K562 (cell line): ENCODE results near the gene P2RY4. TPM values are rescaled to one million over a fixed set of nuclear protein-coding genes. Genes with fewer than 3 reads are reported as not detected.

ENCODE experiments used
- TAF9B ChIP-seq: fragments of 450-650 bp; IDR thresholded peaks from 2 replicates; pipeline ENCODE4 v1.6.1; 2018; ENCODE audit warnings: mild to moderate bottlenecking; ENCODE audit not compliant: partially characterized antibody
- polyA plus RNA-seq, 8 experiments: library from polyadenylated mRNA; depleted of rRNA in 4 of 8; stranded (reverse) in 5 of 8; unstranded in 3 of 8; fragments of >200 nt; fragmentation: Nextera tagmentation in 2 of 8; fragmentation: Illumina TruSeq in 1 of 8; extraction: Ambion mirVana in 2 of 8; extraction: Trizol in 1 of 8; gene quantifications; 2 replicates each; pipeline versions ENCODE4 v1.2.1 to v1.2.3, GENCODE V29; 2011 to 2014; ENCODE audit warnings: inconsistent platforms in 1 of 8, missing spikeins in 1 of 8
- total RNA-seq, 7 experiments: library from RNA; depleted of rRNA in 6 of 7; stranded (reverse); fragments of >200 nt in 6 of 7; fragmentation: Illumina TruSeq in 2 of 7; extraction: Trizol in 2 of 7; gene quantifications; 2 replicates each; pipeline versions ENCODE4 v1.2.1 to v1.2.3, GENCODE V29; 2011 to 2021; ENCODE audit warnings: low replicate concordance in 1 of 7
- TF ChIP-seq, protein P1 (sequence below), 2 experiments: fragments of 450-650 bp; IDR thresholded peaks; 2 replicates each; pipeline ENCODE4 v1.6.1; 2018; ENCODE audit warnings: mild to moderate bottlenecking in 2 of 2, low read depth in 1 of 2; ENCODE audit not compliant: partially characterized antibody in 2 of 2
- TF ChIP-seq, protein P2 (sequence below): fragments of 200-800 bp; sonication (Bioruptor generic); IDR thresholded peaks from 2 replicates; pipeline ENCODE4 v1.6.1; 2016; ENCODE audit warnings: missing genetic modification characterization, missing compliant biosample characterization

P2RY4 gene
- total and polyA plus RNA-seq, 9 of the 15 experiments (the other 6 are each of a cell fraction or from before 2014, with no cell fraction given) = not detected

DNA sequence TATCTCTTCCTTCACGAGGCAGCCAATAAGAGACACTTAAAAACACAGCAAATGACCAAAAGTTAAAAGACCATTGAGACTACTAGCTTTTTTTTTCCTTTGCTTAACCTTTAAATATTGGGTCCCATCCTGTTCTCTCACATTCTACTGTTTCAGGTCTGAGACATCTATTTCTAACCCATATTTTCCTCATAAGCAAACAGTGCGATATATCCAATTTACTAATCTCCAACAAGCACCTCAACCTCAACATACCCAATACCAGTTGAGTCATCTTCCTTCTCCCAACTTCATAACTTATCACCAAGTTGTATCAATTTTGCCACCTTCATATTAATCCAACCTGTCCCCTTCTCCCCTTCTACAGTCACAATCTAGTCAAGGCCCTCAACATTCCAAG, 18.5 kb downstream of the P2RY4 start (continued):
- TF ChIP-seq, protein P1, sequence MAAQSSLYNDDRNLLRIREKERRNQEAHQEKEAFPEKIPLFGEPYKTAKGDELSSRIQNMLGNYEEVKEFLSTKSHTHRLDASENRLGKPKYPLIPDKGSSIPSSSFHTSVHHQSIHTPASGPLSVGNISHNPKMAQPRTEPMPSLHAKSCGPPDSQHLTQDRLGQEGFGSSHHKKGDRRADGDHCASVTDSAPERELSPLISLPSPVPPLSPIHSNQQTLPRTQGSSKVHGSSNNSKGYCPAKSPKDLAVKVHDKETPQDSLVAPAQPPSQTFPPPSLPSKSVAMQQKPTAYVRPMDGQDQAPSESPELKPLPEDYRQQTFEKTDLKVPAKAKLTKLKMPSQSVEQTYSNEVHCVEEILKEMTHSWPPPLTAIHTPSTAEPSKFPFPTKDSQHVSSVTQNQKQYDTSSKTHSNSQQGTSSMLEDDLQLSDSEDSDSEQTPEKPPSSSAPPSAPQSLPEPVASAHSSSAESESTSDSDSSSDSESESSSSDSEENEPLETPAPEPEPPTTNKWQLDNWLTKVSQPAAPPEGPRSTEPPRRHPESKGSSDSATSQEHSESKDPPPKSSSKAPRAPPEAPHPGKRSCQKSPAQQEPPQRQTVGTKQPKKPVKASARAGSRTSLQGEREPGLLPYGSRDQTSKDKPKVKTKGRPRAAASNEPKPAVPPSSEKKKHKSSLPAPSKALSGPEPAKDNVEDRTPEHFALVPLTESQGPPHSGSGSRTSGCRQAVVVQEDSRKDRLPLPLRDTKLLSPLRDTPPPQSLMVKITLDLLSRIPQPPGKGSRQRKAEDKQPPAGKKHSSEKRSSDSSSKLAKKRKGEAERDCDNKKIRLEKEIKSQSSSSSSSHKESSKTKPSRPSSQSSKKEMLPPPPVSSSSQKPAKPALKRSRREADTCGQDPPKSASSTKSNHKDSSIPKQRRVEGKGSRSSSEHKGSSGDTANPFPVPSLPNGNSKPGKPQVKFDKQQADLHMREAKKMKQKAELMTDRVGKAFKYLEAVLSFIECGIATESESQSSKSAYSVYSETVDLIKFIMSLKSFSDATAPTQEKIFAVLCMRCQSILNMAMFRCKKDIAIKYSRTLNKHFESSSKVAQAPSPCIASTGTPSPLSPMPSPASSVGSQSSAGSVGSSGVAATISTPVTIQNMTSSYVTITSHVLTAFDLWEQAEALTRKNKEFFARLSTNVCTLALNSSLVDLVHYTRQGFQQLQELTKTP (IDR thresholded peaks at IDR 0.05; ENCODE audit: low read depth in 1 of 2, partially characterized antibody in 2 of 2) = no peak
- TF ChIP-seq TAF9B = no peak
- TF ChIP-seq, protein P2, sequence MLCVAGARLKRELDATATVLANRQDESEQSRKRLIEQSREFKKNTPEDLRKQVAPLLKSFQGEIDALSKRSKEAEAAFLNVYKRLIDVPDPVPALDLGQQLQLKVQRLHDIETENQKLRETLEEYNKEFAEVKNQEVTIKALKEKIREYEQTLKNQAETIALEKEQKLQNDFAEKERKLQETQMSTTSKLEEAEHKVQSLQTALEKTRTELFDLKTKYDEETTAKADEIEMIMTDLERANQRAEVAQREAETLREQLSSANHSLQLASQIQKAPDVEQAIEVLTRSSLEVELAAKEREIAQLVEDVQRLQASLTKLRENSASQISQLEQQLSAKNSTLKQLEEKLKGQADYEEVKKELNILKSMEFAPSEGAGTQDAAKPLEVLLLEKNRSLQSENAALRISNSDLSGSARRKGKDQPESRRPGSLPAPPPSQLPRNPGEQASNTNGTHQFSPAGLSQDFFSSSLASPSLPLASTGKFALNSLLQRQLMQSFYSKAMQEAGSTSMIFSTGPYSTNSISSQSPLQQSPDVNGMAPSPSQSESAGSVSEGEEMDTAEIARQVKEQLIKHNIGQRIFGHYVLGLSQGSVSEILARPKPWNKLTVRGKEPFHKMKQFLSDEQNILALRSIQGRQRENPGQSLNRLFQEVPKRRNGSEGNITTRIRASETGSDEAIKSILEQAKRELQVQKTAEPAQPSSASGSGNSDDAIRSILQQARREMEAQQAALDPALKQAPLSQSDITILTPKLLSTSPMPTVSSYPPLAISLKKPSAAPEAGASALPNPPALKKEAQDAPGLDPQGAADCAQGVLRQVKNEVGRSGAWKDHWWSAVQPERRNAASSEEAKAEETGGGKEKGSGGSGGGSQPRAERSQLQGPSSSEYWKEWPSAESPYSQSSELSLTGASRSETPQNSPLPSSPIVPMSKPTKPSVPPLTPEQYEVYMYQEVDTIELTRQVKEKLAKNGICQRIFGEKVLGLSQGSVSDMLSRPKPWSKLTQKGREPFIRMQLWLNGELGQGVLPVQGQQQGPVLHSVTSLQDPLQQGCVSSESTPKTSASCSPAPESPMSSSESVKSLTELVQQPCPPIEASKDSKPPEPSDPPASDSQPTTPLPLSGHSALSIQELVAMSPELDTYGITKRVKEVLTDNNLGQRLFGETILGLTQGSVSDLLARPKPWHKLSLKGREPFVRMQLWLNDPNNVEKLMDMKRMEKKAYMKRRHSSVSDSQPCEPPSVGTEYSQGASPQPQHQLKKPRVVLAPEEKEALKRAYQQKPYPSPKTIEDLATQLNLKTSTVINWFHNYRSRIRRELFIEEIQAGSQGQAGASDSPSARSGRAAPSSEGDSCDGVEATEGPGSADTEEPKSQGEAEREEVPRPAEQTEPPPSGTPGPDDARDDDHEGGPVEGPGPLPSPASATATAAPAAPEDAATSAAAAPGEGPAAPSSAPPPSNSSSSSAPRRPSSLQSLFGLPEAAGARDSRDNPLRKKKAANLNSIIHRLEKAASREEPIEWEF = no peak
